Adrenal gland (tissue), 5 donors: ENCODE measurements around the gene MAP3K20.

Source experiments
- POLR2A ChIP-seq, 2 donors: fragments of 450-650 bp; IDR thresholded peaks; one replicate each; pipeline ENCODE4 v1.6.1; 2017; ENCODE audit warnings: antibody characterized with exemption in 2 of 2, mild to moderate bottlenecking in 2 of 2, moderate library complexity in 1 of 2
- TF ChIP-seq, protein P1 (sequence below), 6 experiments: fragments of 450-650 bp in 4 of 6; fragments of 200-600 bp in 2 of 6; sonication (generic) in 1 of 6; IDR thresholded peaks; 1 replicate in 5 of 6; 2 replicates in 1 of 6; pipeline versions ENCODE4 v1.5.1 to v1.8.0; 2016 to 2021; ENCODE audit warnings: antibody characterized with exemption in 6 of 6, mild to moderate bottlenecking in 2 of 6, moderate library complexity in 1 of 6
- donor health status: DM: no; HTN: no; CAD: no.

DNA sequence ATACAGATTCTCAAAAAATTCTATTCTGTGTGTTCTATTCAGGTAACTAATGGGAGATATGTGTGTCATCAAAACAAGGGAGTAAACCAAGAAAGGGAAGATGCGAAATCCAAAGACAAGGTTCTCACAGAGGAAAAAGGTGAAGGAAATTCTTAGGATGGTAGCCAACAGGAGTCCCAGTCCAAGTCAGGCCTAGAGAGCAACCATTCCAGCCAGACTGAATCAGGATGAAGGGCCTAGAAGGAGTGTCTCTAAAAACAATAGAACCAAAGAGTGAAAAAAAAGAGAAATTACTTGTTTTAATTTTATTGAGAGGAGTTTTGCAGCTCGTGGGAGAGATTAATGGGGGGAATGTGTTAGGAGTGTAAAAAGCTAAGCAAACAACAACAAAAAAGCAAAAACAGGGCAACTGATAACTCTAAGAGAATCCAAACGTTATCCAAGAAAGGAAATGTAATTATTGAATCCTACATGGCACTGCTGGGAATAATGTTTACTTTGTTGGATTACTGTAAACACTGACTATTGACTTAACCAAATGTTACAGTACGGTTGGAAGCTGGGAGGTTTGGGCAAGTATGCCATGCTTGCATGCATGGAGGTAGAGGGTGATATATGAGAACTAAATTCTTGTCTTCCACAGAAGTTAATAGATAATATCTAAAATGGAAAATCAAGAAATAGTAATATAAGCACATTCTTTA is 12.3 kb downstream of the MAP3K20 start:
- TF ChIP-seq, protein P1, sequence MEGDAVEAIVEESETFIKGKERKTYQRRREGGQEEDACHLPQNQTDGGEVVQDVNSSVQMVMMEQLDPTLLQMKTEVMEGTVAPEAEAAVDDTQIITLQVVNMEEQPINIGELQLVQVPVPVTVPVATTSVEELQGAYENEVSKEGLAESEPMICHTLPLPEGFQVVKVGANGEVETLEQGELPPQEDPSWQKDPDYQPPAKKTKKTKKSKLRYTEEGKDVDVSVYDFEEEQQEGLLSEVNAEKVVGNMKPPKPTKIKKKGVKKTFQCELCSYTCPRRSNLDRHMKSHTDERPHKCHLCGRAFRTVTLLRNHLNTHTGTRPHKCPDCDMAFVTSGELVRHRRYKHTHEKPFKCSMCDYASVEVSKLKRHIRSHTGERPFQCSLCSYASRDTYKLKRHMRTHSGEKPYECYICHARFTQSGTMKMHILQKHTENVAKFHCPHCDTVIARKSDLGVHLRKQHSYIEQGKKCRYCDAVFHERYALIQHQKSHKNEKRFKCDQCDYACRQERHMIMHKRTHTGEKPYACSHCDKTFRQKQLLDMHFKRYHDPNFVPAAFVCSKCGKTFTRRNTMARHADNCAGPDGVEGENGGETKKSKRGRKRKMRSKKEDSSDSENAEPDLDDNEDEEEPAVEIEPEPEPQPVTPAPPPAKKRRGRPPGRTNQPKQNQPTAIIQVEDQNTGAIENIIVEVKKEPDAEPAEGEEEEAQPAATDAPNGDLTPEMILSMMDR (IDR thresholded peaks at IDR 0.05), result no peak
- TF ChIP-seq POLR2A (IDR thresholded peaks at IDR 0.05), result no peak
